GM18951 (cell line): ENCODE data around the gene GNAZ.

Source experiments
- POLR2A ChIP-seq: IDR thresholded peaks from 4 replicates; pipeline ENCODE4 v1.6.1; 2011; ENCODE audit warnings: mild to moderate bottlenecking; ENCODE audit not compliant: insufficient read length, insufficient read depth; ENCODE audit errors: extremely low read depth
- in situ Hi-C: fragments of 300-500 bp; cut with MboI; formaldehyde crosslinking; loops from one replicate; pipeline ENCODE4 v1.12.0; 2022; ENCODE audit warnings: low sequenced_read_pairs, mixed read lengths, inconsistent platforms; ENCODE audit not compliant: unreplicated experiment

Gene GNAZ

DNA sequence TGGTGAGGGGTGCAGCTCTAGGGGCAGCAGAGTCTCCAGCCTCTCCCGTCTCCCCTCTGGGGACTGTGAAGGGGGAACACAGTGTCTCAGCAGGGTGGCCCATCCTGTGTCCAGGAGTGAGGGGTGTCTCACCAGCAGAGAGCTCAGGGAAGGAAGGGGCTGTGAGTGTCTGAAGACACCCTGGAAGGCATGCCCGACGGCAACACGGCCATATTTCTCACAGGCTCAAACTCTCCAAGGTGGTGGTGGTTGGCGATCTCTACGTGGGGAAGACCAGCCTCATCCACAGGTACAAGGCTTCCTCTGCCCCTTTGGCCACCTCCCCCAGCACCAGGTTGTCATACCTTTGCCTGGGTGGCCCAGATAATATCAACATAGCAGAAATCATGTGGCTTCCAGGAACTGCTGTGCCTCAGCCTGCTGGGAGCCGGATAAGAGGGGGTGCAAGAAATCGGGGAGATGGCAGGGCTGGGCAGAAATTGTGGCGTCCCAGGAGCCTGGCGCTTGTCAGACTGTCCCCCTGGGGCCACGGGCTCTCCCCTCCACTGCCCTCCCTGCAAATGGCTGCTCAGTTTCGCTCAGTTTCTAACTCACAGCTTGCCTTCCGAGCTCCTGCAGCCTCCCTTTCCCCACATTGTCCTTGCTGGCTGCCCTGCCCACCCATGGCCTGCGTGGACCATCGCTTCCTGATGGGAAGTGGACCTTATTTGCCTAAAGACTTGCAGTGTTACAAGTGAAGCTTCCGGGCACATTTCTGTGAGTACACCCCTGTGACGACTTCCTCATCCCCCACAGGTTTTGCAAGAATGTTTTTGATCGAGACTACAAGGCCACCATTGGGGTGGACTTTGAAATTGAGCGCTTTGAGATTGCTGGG, 82.2 kb downstream of the GNAZ start:
- in situ Hi-C loops: no loop called here
- no peak for TF ChIP-seq POLR2A

GRCh38 chr22:23153994-23154393, 83.7 kb downstream of the GNAZ start:
- no peak for TF ChIP-seq POLR2A
- in situ Hi-C loops: no loop called here

- no peak for TF ChIP-seq POLR2A
- in situ Hi-C loops: no loop called here
Measured at GRCh38 chr22:23154461-23154860, 84.1 kb downstream of the GNAZ start.

DNA sequence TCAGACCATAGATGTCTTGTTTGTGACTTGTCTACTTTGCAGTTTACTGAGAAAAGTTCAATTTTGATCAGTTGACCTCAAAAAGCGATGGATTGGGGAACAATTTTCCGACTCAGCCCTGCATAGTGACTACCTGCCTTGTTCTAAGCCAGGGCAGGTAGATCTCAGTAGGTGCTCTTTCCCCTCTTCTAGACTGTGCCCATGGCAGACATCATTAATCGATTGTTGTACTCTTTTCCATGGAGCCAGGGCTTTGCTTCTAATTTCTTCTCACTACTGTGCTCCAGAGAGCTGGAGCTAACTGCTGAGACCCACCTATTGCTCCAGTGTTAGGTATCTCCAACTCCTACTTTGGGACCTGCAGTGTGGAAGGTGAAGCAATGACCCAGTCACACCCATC, 84.8 kb downstream of the GNAZ start:
- TF ChIP-seq POLR2A: no peak
- in situ Hi-C loops: no loop called here

- in situ Hi-C loops: no loop called here
- no peak for TF ChIP-seq POLR2A
Measured at GRCh38 chr22:23155831-23156230, 85.5 kb downstream of the GNAZ start.

- in situ Hi-C loops: no loop called here
- TF ChIP-seq POLR2A: no peak
Measured at GRCh38 chr22:23156286-23156685, 86.0 kb downstream of the GNAZ start.

DNA sequence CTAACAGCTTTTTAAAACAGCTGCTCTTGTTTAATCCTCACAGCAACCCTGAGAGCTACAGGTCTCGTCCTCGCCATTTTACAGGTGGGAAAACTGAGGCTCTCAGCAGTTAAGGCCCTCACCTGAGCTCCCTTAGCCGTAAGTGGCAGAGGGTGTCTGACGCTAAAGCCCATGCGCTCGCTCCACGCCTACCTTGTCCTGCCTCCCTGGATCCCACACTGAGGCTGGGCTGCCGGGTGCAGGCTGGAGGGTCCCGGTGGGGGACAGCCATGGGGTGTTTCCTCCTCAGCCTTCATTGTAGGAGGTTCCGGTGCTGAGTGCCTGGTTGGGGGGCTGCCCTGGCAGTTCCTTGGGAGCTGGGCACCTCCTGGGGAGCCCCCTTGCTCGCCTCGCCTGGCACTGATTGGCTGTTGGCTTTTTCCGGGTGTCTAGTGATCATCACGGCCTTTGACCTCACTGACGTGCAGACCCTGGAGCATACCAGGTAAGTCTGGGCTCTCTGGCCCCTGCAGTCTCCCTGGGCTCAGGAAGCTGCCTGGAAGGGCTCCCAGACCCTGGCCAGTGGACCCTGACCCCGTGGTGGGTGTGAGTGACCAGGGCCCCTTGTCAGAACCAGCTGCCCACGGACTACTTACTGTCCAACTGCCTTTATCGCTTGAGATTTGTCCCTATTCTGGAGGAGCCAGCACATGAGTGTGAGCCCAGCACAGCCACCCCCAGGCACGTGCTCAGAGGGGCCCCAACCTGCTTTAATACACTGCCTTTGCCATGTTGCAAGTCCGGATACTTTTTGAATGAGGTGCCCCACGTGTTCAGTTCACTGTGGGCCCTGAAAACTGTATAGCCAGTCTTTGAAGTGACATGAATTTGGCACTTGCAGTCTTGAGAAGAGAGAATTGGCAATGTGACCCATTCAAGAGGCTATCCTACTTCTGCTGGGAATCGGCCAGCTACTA, 87.5 kb downstream of the GNAZ start:
- TF ChIP-seq POLR2A: no peak
- in situ Hi-C loops: no loop called here

DNA sequence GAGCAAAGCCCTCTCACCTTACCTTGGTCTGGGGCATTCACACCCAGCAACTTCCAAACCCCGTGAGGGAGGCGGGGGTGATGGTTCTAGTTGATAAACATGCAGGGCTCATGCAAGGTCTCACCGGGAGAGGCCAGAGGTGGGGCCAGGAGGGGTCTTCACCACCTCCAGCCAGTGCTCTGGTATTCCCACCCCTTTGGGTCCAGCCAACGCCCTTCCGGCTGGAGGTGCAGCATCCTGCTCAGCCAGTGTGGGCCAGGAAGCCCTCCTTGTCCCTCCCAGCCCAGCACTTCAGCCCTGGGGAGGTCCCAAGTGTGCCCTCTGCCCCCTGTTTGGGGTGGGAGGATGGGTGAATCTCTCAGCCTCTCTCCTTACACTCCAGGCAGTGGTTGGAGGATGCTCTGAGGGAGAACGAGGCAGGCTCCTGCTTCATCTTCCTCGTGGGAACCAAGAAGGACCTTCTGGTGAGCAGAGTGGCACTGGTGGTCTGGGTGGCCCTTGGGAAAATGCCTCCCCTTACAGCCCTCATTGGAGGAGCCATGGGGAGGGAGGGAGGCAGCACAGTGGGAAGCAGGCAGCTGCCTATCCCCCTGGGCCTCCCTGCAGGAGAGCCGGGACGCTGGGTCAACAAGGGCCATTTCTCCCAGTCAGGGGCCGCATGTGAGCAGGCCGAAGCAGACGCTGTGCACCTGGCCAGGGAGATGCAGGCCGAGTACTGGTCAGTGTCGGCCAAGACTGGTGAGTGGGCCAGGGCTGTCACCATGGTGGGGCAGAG, 88.4 kb downstream of the GNAZ start:
- no peak for TF ChIP-seq POLR2A
- in situ Hi-C loops: no loop called here

GRCh38 chr22:23159291-23159630, 88.9 kb downstream of the GNAZ start:
- in situ Hi-C loops: no loop called here
- TF ChIP-seq POLR2A: no peak

- in situ Hi-C loops: no loop called here
- no peak for TF ChIP-seq POLR2A
Measured at GRCh38 chr22:23161029-23161428, 90.7 kb downstream of the GNAZ start.

- in situ Hi-C loops: no loop called here
- no peak for TF ChIP-seq POLR2A
Measured at GRCh38 chr22:23161574-23161973, 91.3 kb downstream of the GNAZ start.

GRCh38 chr22:23163665-23164064, 93.3 kb downstream of the GNAZ start:
- in situ Hi-C loops: no loop called here
- TF ChIP-seq POLR2A: no peak

DNA sequence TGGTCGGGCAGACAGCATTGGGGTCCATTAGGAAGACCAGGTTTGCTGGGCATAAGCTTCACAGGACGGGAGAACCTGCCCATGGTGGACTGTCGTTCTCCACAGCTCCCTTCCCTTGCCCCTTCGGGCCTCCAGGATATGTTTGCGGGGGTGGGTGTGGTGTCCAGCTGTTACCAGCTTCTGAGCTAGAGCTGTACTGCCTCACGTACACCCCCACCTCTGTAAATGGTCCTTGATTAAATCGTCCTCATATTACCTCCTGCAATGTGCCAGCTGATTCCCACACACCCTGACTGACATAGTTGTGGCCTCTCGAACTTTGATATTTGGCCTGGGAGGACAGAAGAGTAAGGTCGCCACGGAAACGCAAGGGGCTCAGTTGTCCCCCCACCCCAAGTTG, 93.8 kb downstream of the GNAZ start:
- TF ChIP-seq POLR2A: no peak
- in situ Hi-C loops: no loop called here
